Smooth muscle cell (in vitro differentiated cells): ENCODE data around the gene IL21R. TPM values are rescaled to one million over a fixed set of nuclear protein-coding genes. Genes with fewer than 3 reads are reported as not detected.

Source experiments
- DNase-seq: peaks from one replicate; lab custom pipeline; 2025; ENCODE audit not compliant: unreplicated experiment; lab: John Stamatoyannopoulos, UW
- H2AFZ ChIP-seq: fragments of 200-600 bp; sonication (generic); 2 replicates; pipeline ENCODE4 v1.6.0; 2016; ENCODE audit warnings: antibody characterized with exemption, low read depth, mild to moderate bottlenecking
- H3F3A ChIP-seq: fragments of 200-600 bp; sonication (generic); 2 replicates; pipeline ENCODE4 v1.6.0; 2017; ENCODE audit warnings: antibody characterized with exemption, low read depth
- H3K27ac ChIP-seq: fragments of 200-600 bp; sonication (generic); 2 replicates; pipeline ENCODE4 v1.5.1; 2016; ENCODE audit warnings: low read depth, mild to moderate bottlenecking
- H3K27me3 ChIP-seq: fragments of 200-600 bp; sonication (generic); 2 replicates; pipeline ENCODE4 v1.6.1; 2016; ENCODE audit warnings: low read depth, mild to moderate bottlenecking
- H3K36me3 ChIP-seq: fragments of 200-600 bp; sonication (generic); 2 replicates; pipeline ENCODE4 v1.5.1; 2016; ENCODE audit warnings: low read depth
- H3K4me1 ChIP-seq: fragments of 200-600 bp; sonication (generic); 2 replicates; pipeline ENCODE4 v1.5.1; 2016; ENCODE audit warnings: low read depth
- H3K4me2 ChIP-seq: fragments of 200-600 bp; sonication (generic); 2 replicates; pipeline ENCODE4 v1.6.0; 2016; ENCODE audit warnings: mild to moderate bottlenecking
- H3K4me3 ChIP-seq: fragments of 200-600 bp; sonication (generic); 2 replicates; pipeline ENCODE4 v1.5.1; 2016; ENCODE audit warnings: mild to moderate bottlenecking
- H3K79me2 ChIP-seq: fragments of 200-600 bp; sonication (generic); 2 replicates; pipeline ENCODE4 v1.6.0; 2016; ENCODE audit warnings: low read depth, mild to moderate bottlenecking
- H3K9ac ChIP-seq: fragments of 200-600 bp; sonication (generic); 2 replicates; pipeline ENCODE4 v1.6.0; 2016; ENCODE audit warnings: low read depth
- H3K9me3 ChIP-seq: fragments of 200-600 bp; sonication (generic); replicated peaks from 2 replicates; pipeline ENCODE4 v1.5.1; 2016; ENCODE audit warnings: low read depth
- H4K20me1 ChIP-seq: fragments of 200-600 bp; sonication (generic); 2 replicates; pipeline ENCODE4 v1.6.0; 2016; ENCODE audit warnings: low read depth
- CTCF ChIP-seq: fragments of 200-600 bp; sonication (generic); IDR thresholded peaks from 2 replicates; pipeline ENCODE4 v1.5.1; 2017; ENCODE audit warnings: borderline replicate concordance, mild to moderate bottlenecking, antibody characterized with exemption; ENCODE audit not compliant: insufficient read depth, poor library complexity, severe bottlenecking
- WGBS: methylation state at CpG from one replicate; pipeline ENCODE4 v1.1.7; 2016; ENCODE audit warnings: low lambda C conversion rate; 5-methylcytosine and 5-hydroxymethylcytosine counted together
- polyA plus RNA-seq: library from polyadenylated mRNA; unstranded; fragments of >200 nt; fragmentation: Nextera tagmentation; extraction: Ambion mirVana; gene quantifications from 2 replicates; pipeline ENCODE4 v1.2.1, GENCODE V29; 2016
- total RNA-seq: library from RNA; depleted of rRNA; stranded (reverse); fragments of >200 nt; gene quantifications from 2 replicates; pipeline ENCODE4 v1.2.3, GENCODE V29; 2014

The IL21R gene
- total and polyA plus RNA-seq, 2 experiments from 2014 or later = not detected

GRCh38 chr16:27444015-27444414, 42.0 kb downstream of the IL21R start:
- H3K4me2 ChIP-seq = no peak overlapping the region
- 75% methylated on average over 2 of the region's 2 CpGs for WGBS
- no peak for DNase-seq
- no peak overlapping the region for H3K4me3 ChIP-seq
- H3K36me3 ChIP-seq = no peaks in the 10 kb centered on the region
- no peaks in the 10 kb centered on the region for H3K9me3 ChIP-seq
- TF ChIP-seq CTCF = no peak
- H3K27ac ChIP-seq = no peak overlapping the region
- H3K4me1 ChIP-seq = no peaks in the 10 kb centered on the region
- no peak overlapping the region for H3K9ac ChIP-seq
- H3F3A ChIP-seq = no peaks in the 10 kb centered on the region
- H4K20me1 ChIP-seq = no peaks in the 10 kb centered on the region
- H3K27me3 ChIP-seq = no peaks in the 10 kb centered on the region
- H2AFZ ChIP-seq = no peak overlapping the region
- H3K79me2 ChIP-seq = no peaks in the 10 kb centered on the region

- no peaks in the 10 kb centered on the region for H4K20me1 ChIP-seq
- TF ChIP-seq CTCF = no peak
- H3K9ac ChIP-seq = no peak overlapping the region
- no peak overlapping the region for H3K4me3 ChIP-seq
- H3K27ac ChIP-seq = no peak overlapping the region
- WGBS = 94% methylated on average over 5 of the region's 5 CpGs
- no peaks in the 10 kb centered on the region for H3K4me1 ChIP-seq
- no peaks in the 10 kb centered on the region for H3K27me3 ChIP-seq
- H3F3A ChIP-seq = no peaks in the 10 kb centered on the region
- no peaks in the 10 kb centered on the region for H3K79me2 ChIP-seq
- no peak overlapping the region for H2AFZ ChIP-seq
- no peak for DNase-seq
- H3K9me3 ChIP-seq = no peaks in the 10 kb centered on the region
- no peak overlapping the region for H3K4me2 ChIP-seq
- no peaks in the 10 kb centered on the region for H3K36me3 ChIP-seq
Measured at GRCh38 chr16:27444470-27444869, 42.5 kb downstream of the IL21R start.

- Histone ChIP-seq H3K4me1 (no peaks in the 10 kb centered on the region), H3K9me3 (no peaks in the 10 kb centered on the region), H3K4me2 (no peak overlapping the region), H2AFZ (no peak overlapping the region), H3F3A (no peaks in the 10 kb centered on the region), H4K20me1 (no peaks in the 10 kb centered on the region), H3K9ac (no peak overlapping the region), H3K36me3 (no peaks in the 10 kb centered on the region), H3K79me2 (no peaks in the 10 kb centered on the region), H3K4me3 (no peak overlapping the region), H3K27ac (no peak overlapping the region), H3K27me3 (no peaks in the 10 kb centered on the region)
- no peak for DNase-seq
- WGBS = 92% methylated on average over 12 of the region's 12 CpGs
- no peak for TF ChIP-seq CTCF
Measured at GRCh38 chr16:27445502-27446175, 43.7 kb downstream of the IL21R start.

GRCh38 chr16:27446721-27447120, 44.7 kb downstream of the IL21R start:
- Histone ChIP-seq H3K4me1 (no peaks in the 10 kb centered on the region), H3K9ac (no peak overlapping the region), H3K9me3 (no peaks in the 10 kb centered on the region), H3K36me3 (no peaks in the 10 kb centered on the region), H3K27ac (no peak overlapping the region), H3K4me3 (no peak overlapping the region), H4K20me1 (no peaks in the 10 kb centered on the region), H3K27me3 (no peaks in the 10 kb centered on the region), H2AFZ (no peak overlapping the region), H3K4me2 (no peak overlapping the region), H3F3A (no peaks in the 10 kb centered on the region), H3K79me2 (no peaks in the 10 kb centered on the region)
- 87% methylated on average over 4 of the region's 4 CpGs for WGBS
- no peak for TF ChIP-seq CTCF
- no peak for DNase-seq
